ENCODE data around the gene ARID5B.

ARID5B gene

GRCh38 chr10:62010366-62010765 lies 108.9 kb downstream of the ARID5B start:
- Histone ChIP-seq H3K27me3 (replicated peaks; ENCODE audit: control insufficient read depth, insufficient read depth, low read length) (no peaks in the 10 kb centered on the region), H3K4me1 (ENCODE audit: control insufficient read depth, insufficient read depth, low read length) (peaks cover 29% of the 10 kb centered on the region), H3K36me3 (ENCODE audit: control insufficient read depth, insufficient read depth, low read length, severe bottlenecking) (no peaks in the 10 kb centered on the region), H3K4me3 (ENCODE audit: low read length) (no peak overlapping the region), H3K9me3 (ENCODE audit: control insufficient read depth, low read length) (no peaks in the 10 kb centered on the region), H3K9ac (ENCODE audit: low read length) (no peak overlapping the region)
- DNase-seq (ENCODE audit: low read depth): no peak

GRCh38 chr10:62011558-62011957 lies 110.1 kb downstream of the ARID5B start:
- no peak overlapping the region for H3K4me3 ChIP-seq (ENCODE audit: low read length)
- peaks cover 26% of the 10 kb centered on the region for H3K4me1 ChIP-seq (ENCODE audit: control insufficient read depth, insufficient read depth, low read length)
- no peaks in the 10 kb centered on the region for H3K36me3 ChIP-seq (ENCODE audit: control insufficient read depth, insufficient read depth, low read length, severe bottlenecking)
- no peak overlapping the region for H3K9ac ChIP-seq (ENCODE audit: low read length)
- no peaks in the 10 kb centered on the region for H3K9me3 ChIP-seq (ENCODE audit: control insufficient read depth, low read length)
- no peaks in the 10 kb centered on the region for H3K27me3 ChIP-seq (replicated peaks; ENCODE audit: control insufficient read depth, insufficient read depth, low read length)
- no peak for DNase-seq (ENCODE audit: low read depth)

GRCh38 chr10:62012318-62012717 lies 110.8 kb downstream of the ARID5B start:
- no peak overlapping the region for H3K4me3 ChIP-seq (ENCODE audit: low read length)
- H3K36me3 ChIP-seq (ENCODE audit: control insufficient read depth, insufficient read depth, low read length, severe bottlenecking): no peaks in the 10 kb centered on the region
- no peak for DNase-seq (ENCODE audit: low read depth)
- peaks cover 34% of the 10 kb centered on the region for H3K4me1 ChIP-seq (ENCODE audit: control insufficient read depth, insufficient read depth, low read length)
- no peaks in the 10 kb centered on the region for H3K27me3 ChIP-seq (replicated peaks; ENCODE audit: control insufficient read depth, insufficient read depth, low read length)
- H3K9ac ChIP-seq (ENCODE audit: low read length): no peak overlapping the region
- H3K9me3 ChIP-seq (ENCODE audit: control insufficient read depth, low read length): no peaks in the 10 kb centered on the region

- Histone ChIP-seq H3K9me3 (ENCODE audit: control insufficient read depth, low read length) (no peaks in the 10 kb centered on the region), H3K4me1 (ENCODE audit: control insufficient read depth, insufficient read depth, low read length) (peaks cover 47% of the 10 kb centered on the region), H3K9ac (ENCODE audit: low read length) (no peak overlapping the region), H3K27me3 (replicated peaks; ENCODE audit: control insufficient read depth, insufficient read depth, low read length) (no peaks in the 10 kb centered on the region), H3K4me3 (ENCODE audit: low read length) (no peak overlapping the region), H3K36me3 (ENCODE audit: control insufficient read depth, insufficient read depth, low read length, severe bottlenecking) (no peaks in the 10 kb centered on the region)
- DNase-seq (ENCODE audit: low read depth): no peak
Measured at GRCh38 chr10:62014510-62014909, 113.0 kb downstream of the ARID5B start.

- no peak overlapping the region for H3K4me3 ChIP-seq (ENCODE audit: low read length)
- no peak for DNase-seq (ENCODE audit: low read depth)
- H3K4me1 ChIP-seq (ENCODE audit: control insufficient read depth, insufficient read depth, low read length): peaks cover 46% of the 10 kb centered on the region
- H3K9ac ChIP-seq (ENCODE audit: low read length): no peak overlapping the region
- no peaks in the 10 kb centered on the region for H3K27me3 ChIP-seq (replicated peaks; ENCODE audit: control insufficient read depth, insufficient read depth, low read length)
- H3K36me3 ChIP-seq (ENCODE audit: control insufficient read depth, insufficient read depth, low read length, severe bottlenecking): no peaks in the 10 kb centered on the region
- no peaks in the 10 kb centered on the region for H3K9me3 ChIP-seq (ENCODE audit: control insufficient read depth, low read length)
Measured at GRCh38 chr10:62015994-62016393, 114.5 kb downstream of the ARID5B start.

- H3K4me3 ChIP-seq (ENCODE audit: low read length): peak overlapping the region; percentile 53
- H3K4me1 ChIP-seq (ENCODE audit: control insufficient read depth, insufficient read depth, low read length): peaks cover 55% of the 10 kb centered on the region
- H3K27me3 ChIP-seq (replicated peaks; ENCODE audit: control insufficient read depth, insufficient read depth, low read length): no peaks in the 10 kb centered on the region
- H3K36me3 ChIP-seq (ENCODE audit: control insufficient read depth, insufficient read depth, low read length, severe bottlenecking): no peaks in the 10 kb centered on the region
- H3K9me3 ChIP-seq (ENCODE audit: control insufficient read depth, low read length): no peaks in the 10 kb centered on the region
- H3K9ac ChIP-seq (ENCODE audit: low read length): peak overlapping the region; percentile 69
- peak; percentile 33 for DNase-seq (ENCODE audit: low read depth)
Measured at GRCh38 chr10:62016623-62017490, 115.4 kb downstream of the ARID5B start.

- H3K4me1 ChIP-seq (ENCODE audit: control insufficient read depth, insufficient read depth, low read length): peaks cover 61% of the 10 kb centered on the region
- H3K4me3 ChIP-seq (ENCODE audit: low read length): peak overlapping the region; percentile 53
- no peaks in the 10 kb centered on the region for H3K27me3 ChIP-seq (replicated peaks; ENCODE audit: control insufficient read depth, insufficient read depth, low read length)
- DNase-seq (ENCODE audit: low read depth): peak; percentile 73
- H3K9ac ChIP-seq (ENCODE audit: low read length): peak overlapping the region; percentile 72
- no peaks in the 10 kb centered on the region for H3K36me3 ChIP-seq (ENCODE audit: control insufficient read depth, insufficient read depth, low read length, severe bottlenecking)
- H3K9me3 ChIP-seq (ENCODE audit: control insufficient read depth, low read length): no peaks in the 10 kb centered on the region
Measured at GRCh38 chr10:62017491-62017870, 116.0 kb downstream of the ARID5B start.

GRCh38 chr10:62018131-62018911 lies 116.8 kb downstream of the ARID5B start:
- no peaks in the 10 kb centered on the region for H3K36me3 ChIP-seq (ENCODE audit: control insufficient read depth, insufficient read depth, low read length, severe bottlenecking)
- DNase-seq (ENCODE audit: low read depth): no peak
- peaks cover 2% of the 10 kb centered on the region for H3K9me3 ChIP-seq (ENCODE audit: control insufficient read depth, low read length)
- peak overlapping the region; percentile 72 for H3K9ac ChIP-seq (ENCODE audit: low read length)
- H3K4me1 ChIP-seq (ENCODE audit: control insufficient read depth, insufficient read depth, low read length): peaks cover 69% of the 10 kb centered on the region
- H3K27me3 ChIP-seq (replicated peaks; ENCODE audit: control insufficient read depth, insufficient read depth, low read length): no peaks in the 10 kb centered on the region
- peak overlapping the region; percentile 14 for H3K4me3 ChIP-seq (ENCODE audit: low read length)

- Histone ChIP-seq H3K9me3 (ENCODE audit: control insufficient read depth, low read length) (peaks cover 8% of the 10 kb centered on the region), H3K4me1 (ENCODE audit: control insufficient read depth, insufficient read depth, low read length) (peaks cover 69% of the 10 kb centered on the region)
Measured at GRCh38 chr10:62019013-62019684, 117.7 kb downstream of the ARID5B start.

GRCh38 chr10:62019685-62020359 lies 118.3 kb downstream of the ARID5B start:
- H3K27me3 ChIP-seq (replicated peaks; ENCODE audit: control insufficient read depth, insufficient read depth, low read length): no peaks in the 10 kb centered on the region
- H3K36me3 ChIP-seq (ENCODE audit: control insufficient read depth, insufficient read depth, low read length, severe bottlenecking): no peaks in the 10 kb centered on the region
- peak overlapping the region; percentile 34 for H3K4me3 ChIP-seq (ENCODE audit: low read length)
- peak overlapping the region; percentile 78 for H3K9ac ChIP-seq (ENCODE audit: low read length)
- H3K4me1 ChIP-seq (ENCODE audit: control insufficient read depth, insufficient read depth, low read length): peaks cover 69% of the 10 kb centered on the region
- DNase-seq (ENCODE audit: low read depth): peak; percentile 52
- peaks cover 8% of the 10 kb centered on the region for H3K9me3 ChIP-seq (ENCODE audit: control insufficient read depth, low read length)

More at GRCh38 chr10:62019013-62019684, 117.7 kb downstream of the ARID5B start:
- H3K9ac ChIP-seq (ENCODE audit: low read length): peak overlapping the region; percentile 78
- no peaks in the 10 kb centered on the region for H3K36me3 ChIP-seq (ENCODE audit: control insufficient read depth, insufficient read depth, low read length, severe bottlenecking)
- DNase-seq (ENCODE audit: low read depth): no peak
- H3K4me3 ChIP-seq (ENCODE audit: low read length): peak overlapping the region; percentile 34
- no peaks in the 10 kb centered on the region for H3K27me3 ChIP-seq (replicated peaks; ENCODE audit: control insufficient read depth, insufficient read depth, low read length)

Measured in adipocyte (in vitro differentiated cells).